ENCODE data around the gene USH1G. TPM values are rescaled to one million over a fixed set of nuclear protein-coding genes. Genes with fewer than 3 reads are reported as not detected.

Gene USH1G
- polyA plus RNA-seq, 3 donors: not detected

- H3K4me1 ChIP-seq (ENCODE audit: control insufficient read depth in 1 of 2, insufficient read depth in 2 of 2, low read length in 2 of 2): peaks cover 0 to 6% of the 10 kb centered on the region in 2 donors
These were observed 41.2 kb upstream of the USH1G start for GRCh38 chr17:74964246-74964761.

GRCh38 chr17:74963656-74964055 is 40.6 kb upstream of the USH1G start:
- intact Hi-C loops (cut with micrococcal nuclease): loop anchor here (5.0 to 10.0 kb wide), 4 partner anchors 39 to 229 kb away; no protein-coding TSS in a partner anchor
- H3K4me3 ChIP-seq (replicated peaks in 1 of 3; ENCODE audit: low read depth in 2 of 3, low read length in 3 of 3): no peak overlapping the region
- Mint-ChIP-seq H3K27me3 (ENCODE audit: low read depth in 3 of 3) (peaks cover 11 to 37% (median 12%) of the 10 kb centered on the region in 3 donors), H3K36me3 (no peaks in the 10 kb centered on the region), H3K9me3 (no peaks in the 10 kb centered on the region), H3K27ac (no peak overlapping the region), H3K4me3 (no peak overlapping the region), H3K4me1 (peaks cover 7% of the 10 kb centered on the region)
- H4K20me1 ChIP-seq (ENCODE audit: insufficient read depth, low read length): no peaks in the 10 kb centered on the region
- H3K27me3 ChIP-seq (ENCODE audit: control insufficient read depth in 2 of 2, insufficient read depth in 2 of 2, low read length in 2 of 2): peaks cover 0 to 2% of the 10 kb centered on the region in 2 donors
- H3K4me2 ChIP-seq (replicated peaks; ENCODE audit: extremely low read depth, low read length, poor library complexity, severe bottlenecking): no peak overlapping the region
- H3K79me2 ChIP-seq (ENCODE audit: insufficient read depth, low read length): no peaks in the 10 kb centered on the region
- no peak overlapping the region for H3K9ac ChIP-seq (ENCODE audit: insufficient read depth, low read length, poor library complexity, severe bottlenecking)
- H2AFZ ChIP-seq (ENCODE audit: insufficient read depth, low read depth, low read length, poor library complexity, severe bottlenecking): no peak overlapping the region
- H3K4me1 ChIP-seq (ENCODE audit: control insufficient read depth in 1 of 2, insufficient read depth in 2 of 2, low read length in 2 of 2): peaks cover 0 to 6% of the 10 kb centered on the region in 2 donors
- no peak overlapping the region for H3K27ac ChIP-seq (ENCODE audit: low read depth in 1 of 2, low read length in 2 of 2)
- H3K9me3 ChIP-seq (replicated peaks in 1 of 2; ENCODE audit: control insufficient read depth in 1 of 2, insufficient read depth in 1 of 2, low read length in 2 of 2): no peaks in the 10 kb centered on the region
- TF ChIP-seq CTCF (IDR thresholded peaks at IDR 0.05): no peak
- DNase-seq: no peak
- H3K36me3 ChIP-seq (replicated peaks in 1 of 2; ENCODE audit: control insufficient read depth in 1 of 2, insufficient read depth in 2 of 2, low read length in 2 of 2): no peaks in the 10 kb centered on the region
- 73% methylated on average over 10 of the region's 12 CpGs for WGBS (ENCODE audit: insufficient coverage)

More at GRCh38 chr17:74964246-74964761, 41.2 kb upstream of the USH1G start:
- H3K4me3 Mint-ChIP-seq: no peak overlapping the region
- H3K4me2 ChIP-seq (replicated peaks; ENCODE audit: extremely low read depth, low read length, poor library complexity, severe bottlenecking): no peak overlapping the region
- no peak overlapping the region for H3K4me3 ChIP-seq (replicated peaks in 1 of 3; ENCODE audit: low read depth in 2 of 3, low read length in 3 of 3)
- H4K20me1 ChIP-seq (ENCODE audit: insufficient read depth, low read length): no peaks in the 10 kb centered on the region
- no peak for DNase-seq
- H3K4me1 Mint-ChIP-seq: peaks cover 7% of the 10 kb centered on the region
- no peaks in the 10 kb centered on the region for H3K36me3 ChIP-seq (replicated peaks in 1 of 2; ENCODE audit: control insufficient read depth in 1 of 2, insufficient read depth in 2 of 2, low read length in 2 of 2)
- peaks cover 10 to 34% (median 10%) of the 10 kb centered on the region in 3 donors for H3K27me3 Mint-ChIP-seq (ENCODE audit: low read depth in 3 of 3)
- H3K79me2 ChIP-seq (ENCODE audit: insufficient read depth, low read length): no peaks in the 10 kb centered on the region
- H2AFZ ChIP-seq (ENCODE audit: insufficient read depth, low read depth, low read length, poor library complexity, severe bottlenecking): no peak overlapping the region
- intact Hi-C loops (cut with micrococcal nuclease): loop anchor here (5.0 to 10.0 kb wide), 4 partner anchors 38 to 228 kb away; no protein-coding TSS in a partner anchor
- no peaks in the 10 kb centered on the region for H3K36me3 Mint-ChIP-seq
- H3K9ac ChIP-seq (ENCODE audit: insufficient read depth, low read length, poor library complexity, severe bottlenecking): no peak overlapping the region
- WGBS (ENCODE audit: insufficient coverage): 93% methylated on average over 10 of the region's 12 CpGs
- no peak overlapping the region for H3K27ac Mint-ChIP-seq
- no peak overlapping the region for H3K27ac ChIP-seq (ENCODE audit: low read depth in 1 of 2, low read length in 2 of 2)
- H3K9me3 Mint-ChIP-seq: no peaks in the 10 kb centered on the region
- H3K27me3 ChIP-seq (ENCODE audit: control insufficient read depth in 2 of 2, insufficient read depth in 2 of 2, low read length in 2 of 2): peaks cover 0 to 4% of the 10 kb centered on the region in 2 donors
- no peak for TF ChIP-seq CTCF (IDR thresholded peaks at IDR 0.05)
- H3K9me3 ChIP-seq (replicated peaks in 1 of 2; ENCODE audit: control insufficient read depth in 1 of 2, insufficient read depth in 1 of 2, low read length in 2 of 2): no peaks in the 10 kb centered on the region
